Peyer's patch (tissue), 4 donors: ENCODE data around the gene KCNQ1.

Source experiments
- POLR2A ChIP-seq, 2 donors: fragments of 450-650 bp; IDR thresholded peaks; one replicate each; pipeline ENCODE4 v1.5.1; 2017; ENCODE audit warnings: antibody characterized with exemption in 2 of 2, mild to moderate bottlenecking in 2 of 2, moderate library complexity in 2 of 2
- TF ChIP-seq, protein P1 (sequence below), 6 experiments: fragments of 450-650 bp in 4 of 6; fragments of 200-600 bp in 2 of 6; sonication (generic) in 1 of 6; IDR thresholded peaks; one replicate each; pipeline ENCODE4 v1.5.1; 2017 to 2019; ENCODE audit warnings: antibody characterized with exemption in 6 of 6, mild to moderate bottlenecking in 3 of 6, moderate library complexity in 1 of 6

GRCh38 chr11:2677127-2677526 is 232.3 kb downstream of the KCNQ1 start:
- TF ChIP-seq, protein P1, sequence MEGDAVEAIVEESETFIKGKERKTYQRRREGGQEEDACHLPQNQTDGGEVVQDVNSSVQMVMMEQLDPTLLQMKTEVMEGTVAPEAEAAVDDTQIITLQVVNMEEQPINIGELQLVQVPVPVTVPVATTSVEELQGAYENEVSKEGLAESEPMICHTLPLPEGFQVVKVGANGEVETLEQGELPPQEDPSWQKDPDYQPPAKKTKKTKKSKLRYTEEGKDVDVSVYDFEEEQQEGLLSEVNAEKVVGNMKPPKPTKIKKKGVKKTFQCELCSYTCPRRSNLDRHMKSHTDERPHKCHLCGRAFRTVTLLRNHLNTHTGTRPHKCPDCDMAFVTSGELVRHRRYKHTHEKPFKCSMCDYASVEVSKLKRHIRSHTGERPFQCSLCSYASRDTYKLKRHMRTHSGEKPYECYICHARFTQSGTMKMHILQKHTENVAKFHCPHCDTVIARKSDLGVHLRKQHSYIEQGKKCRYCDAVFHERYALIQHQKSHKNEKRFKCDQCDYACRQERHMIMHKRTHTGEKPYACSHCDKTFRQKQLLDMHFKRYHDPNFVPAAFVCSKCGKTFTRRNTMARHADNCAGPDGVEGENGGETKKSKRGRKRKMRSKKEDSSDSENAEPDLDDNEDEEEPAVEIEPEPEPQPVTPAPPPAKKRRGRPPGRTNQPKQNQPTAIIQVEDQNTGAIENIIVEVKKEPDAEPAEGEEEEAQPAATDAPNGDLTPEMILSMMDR (IDR thresholded peaks at IDR 0.05) = no peak
- no peak for TF ChIP-seq POLR2A (IDR thresholded peaks at IDR 0.05)
